SIG-M5 (cell line): Measurements from ENCODE around the gene ZBTB46.
"Not testable (repeated sequence)": the region's sequence is repeated elsewhere in the genome, so short reads cannot be mapped to it uniquely, and the experiment has no call there.

ENCODE experiments used
- DNase-seq: peaks from one replicate; lab custom pipeline; 2025; lab: John Stamatoyannopoulos, UW

The ZBTB46 gene

GRCh38 chr20:63734946-63735858 lies 95.9 kb downstream of the ZBTB46 start:
- DNase-seq, result no peak

- no peak for DNase-seq
Observed at GRCh38 chr20:63734111-63734945, 96.7 kb downstream of the ZBTB46 start.

- no peak for DNase-seq
Observed at GRCh38 chr20:63733579-63734081, 97.4 kb downstream of the ZBTB46 start.

DNA sequence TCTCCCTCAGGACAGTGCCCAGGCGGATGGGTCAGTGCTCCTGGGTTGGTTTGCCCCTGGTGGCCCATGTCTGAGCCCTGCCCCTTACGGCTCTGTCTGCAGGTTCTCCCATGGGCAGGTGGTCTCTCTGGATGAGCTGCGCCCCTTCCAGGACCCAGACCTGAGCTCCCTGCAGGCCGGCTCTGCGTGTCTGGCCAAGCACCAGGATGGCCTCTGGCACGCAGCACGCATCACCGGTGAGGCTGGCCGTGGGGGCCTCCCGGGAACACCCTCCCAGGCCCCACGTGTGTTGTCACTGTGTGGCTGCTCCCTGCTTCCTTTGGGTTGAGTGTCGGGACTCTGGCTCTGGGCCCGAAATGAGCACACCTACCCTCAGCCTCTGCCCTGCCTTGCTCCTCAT lies 97.9 kb downstream of the ZBTB46 start:
- DNase-seq, result no peak

DNA sequence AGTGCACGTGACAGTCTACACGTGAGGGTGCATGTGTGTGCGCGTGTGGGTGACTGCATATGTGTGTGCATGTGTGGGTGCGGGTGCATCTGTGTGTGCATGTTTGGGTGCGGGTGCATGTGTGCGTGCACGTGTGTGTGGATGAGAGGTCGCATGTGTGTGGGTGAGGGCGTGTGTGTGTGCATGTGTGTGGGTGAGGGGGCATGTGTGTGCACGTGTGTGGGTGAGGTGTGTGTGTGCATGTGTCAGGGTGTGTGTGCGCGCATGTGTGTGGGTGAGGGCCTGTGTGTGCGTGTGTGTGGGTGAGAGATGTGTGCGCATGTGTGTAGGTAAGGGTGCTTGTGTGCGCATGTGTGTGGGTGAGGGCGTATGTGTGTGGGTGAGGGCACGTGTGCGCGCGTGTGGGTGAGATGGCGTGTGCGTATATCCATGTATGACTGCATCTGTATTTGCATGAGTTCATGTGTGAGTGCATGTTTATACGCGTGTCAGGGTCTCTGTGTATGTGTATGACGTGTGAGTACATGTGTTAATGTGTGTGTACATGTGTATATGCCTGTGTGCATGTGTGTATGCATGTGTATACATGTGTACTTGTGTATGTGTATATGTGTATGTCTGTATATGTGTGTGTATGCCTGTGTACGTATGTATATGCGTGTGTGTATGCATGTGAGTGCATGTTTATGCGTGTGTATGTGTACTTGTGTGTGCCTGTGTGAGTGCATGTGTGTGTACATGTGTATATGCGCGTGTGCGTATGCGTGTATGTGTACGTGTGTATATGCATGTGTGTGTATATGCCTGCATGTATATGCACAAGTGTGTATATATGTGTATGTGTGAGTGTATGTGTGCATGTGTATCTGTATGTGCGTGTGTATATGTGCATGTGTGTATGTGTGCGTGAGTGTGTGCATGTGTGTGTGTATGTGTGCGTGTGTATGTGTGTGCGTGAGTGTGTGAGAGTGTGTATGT lies 98.7 kb downstream of the ZBTB46 start:
- no peak for DNase-seq

- DNase-seq, result no peak
Observed at GRCh38 chr20:63731410-63731809, 99.7 kb downstream of the ZBTB46 start.

GRCh38 chr20:63730189-63730733 lies 100.8 kb downstream of the ZBTB46 start:
- not testable (repeated sequence) for DNase-seq

- not testable (repeated sequence) for DNase-seq
Observed at GRCh38 chr20:63722967-63723622, 108.0 kb downstream of the ZBTB46 start.

- no peak for DNase-seq
Observed at GRCh38 chr20:63718996-63719395, 112.1 kb downstream of the ZBTB46 start.

- no peak for DNase-seq
Observed at GRCh38 chr20:63714858-63715257, 116.2 kb downstream of the ZBTB46 start.

DNA sequence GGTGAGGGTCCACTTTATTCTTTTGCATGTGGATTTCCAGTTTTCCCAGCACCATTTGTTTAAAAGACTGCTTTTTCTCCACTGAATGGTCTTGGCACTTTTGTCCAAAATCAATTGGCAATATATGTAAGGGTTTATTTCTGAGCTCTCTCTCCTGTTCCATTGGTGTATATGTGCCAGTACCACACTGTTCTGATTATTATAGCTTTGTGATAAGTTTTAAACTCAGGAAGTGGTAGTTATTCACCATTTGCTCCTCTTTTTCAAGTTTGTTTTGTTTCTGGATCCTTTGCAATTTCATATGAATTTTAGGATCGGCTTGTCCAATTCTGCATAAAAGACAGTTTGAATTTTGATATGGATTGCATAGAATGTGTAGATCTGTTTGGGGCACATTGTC lies 118.9 kb downstream of the ZBTB46 start:
- no peak for DNase-seq

DNA sequence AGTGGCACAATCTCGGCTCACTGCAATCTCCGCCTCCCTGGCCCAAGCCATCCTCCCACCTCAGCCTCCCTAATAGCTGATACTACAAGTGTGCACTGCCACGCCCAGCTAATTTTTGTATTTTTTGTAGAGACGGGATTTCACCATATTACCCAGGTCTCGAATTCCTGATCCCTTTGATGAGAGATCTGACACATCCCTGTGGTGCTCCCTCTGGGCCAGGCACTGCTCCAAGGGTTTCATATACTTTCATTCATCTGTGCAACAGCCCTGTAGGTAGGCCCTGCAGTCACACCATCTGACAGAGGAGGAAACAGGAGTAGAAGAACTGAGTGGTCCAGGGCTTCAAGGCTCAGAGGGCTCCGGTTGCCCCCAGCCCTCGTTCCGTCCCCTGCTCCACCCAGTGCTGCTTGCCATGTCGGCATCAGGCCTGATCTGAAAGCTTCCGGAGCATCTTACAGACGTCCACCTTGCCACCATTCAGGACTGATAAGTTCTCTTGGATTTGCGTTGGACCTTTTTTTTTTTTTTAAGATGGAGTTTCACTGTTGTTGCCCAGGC lies 119.9 kb downstream of the ZBTB46 start:
- no peak for DNase-seq

DNA sequence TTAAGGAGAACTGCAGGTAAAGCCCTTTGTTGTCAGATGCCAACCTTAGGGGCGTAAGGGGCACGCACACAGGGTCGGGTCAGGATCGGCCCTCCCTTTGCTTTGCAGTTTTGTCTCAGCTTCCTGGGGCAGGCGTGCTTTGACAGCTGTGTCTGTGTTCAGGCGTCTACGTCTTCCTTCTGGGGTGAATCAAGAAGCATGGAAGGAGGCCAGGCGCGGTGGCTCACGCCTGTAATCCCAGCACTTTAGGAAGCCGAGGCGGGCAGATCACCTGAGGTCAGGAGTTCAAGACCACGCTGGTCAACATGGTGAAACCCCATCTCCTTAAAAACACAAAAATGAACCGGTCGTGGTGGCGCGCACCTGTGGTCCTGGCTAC lies 121.9 kb downstream of the ZBTB46 start:
- DNase-seq, result no peak

DNA sequence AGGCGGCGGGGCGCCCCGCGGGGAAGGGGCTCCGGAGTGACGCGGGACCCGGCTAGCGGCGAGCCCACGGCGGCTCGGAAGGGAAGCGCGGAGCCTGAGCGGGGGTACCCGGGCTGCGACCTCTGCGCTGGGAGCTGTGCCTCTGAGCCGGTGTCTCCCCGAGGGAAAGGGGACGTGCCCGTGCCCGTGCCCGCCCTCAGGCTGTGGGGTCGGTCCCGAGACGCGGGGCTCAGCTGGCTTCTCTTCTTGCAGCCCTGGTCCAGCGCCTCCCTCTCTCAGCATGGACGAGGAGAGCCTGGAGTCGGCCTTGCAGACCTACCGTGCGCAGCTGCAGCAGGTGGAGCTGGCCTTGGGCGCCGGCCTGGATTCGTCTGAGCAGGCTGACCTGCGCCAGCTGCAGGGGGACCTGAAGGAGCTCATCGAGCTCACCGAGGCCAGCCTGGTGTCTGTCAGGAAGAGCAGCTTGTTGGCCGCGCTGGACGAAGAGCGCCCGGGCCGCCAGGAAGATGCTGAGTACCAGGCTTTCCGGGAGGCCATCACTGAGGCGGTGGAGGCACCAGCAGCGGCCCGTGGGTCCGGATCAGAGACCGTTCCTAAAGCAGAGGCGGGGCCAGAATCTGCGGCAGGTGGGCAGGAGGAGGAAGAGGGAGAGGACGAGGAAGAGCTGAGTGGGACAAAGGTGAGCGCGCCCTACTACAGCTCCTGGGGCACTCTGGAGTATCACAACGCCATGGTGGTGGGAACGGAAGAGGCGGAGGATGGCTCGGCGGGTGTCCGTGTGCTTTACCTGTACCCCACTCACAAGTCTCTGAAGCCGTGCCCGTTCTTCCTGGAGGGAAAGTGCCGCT lies 122.5 kb downstream of the ZBTB46 start:
- DNase-seq, result no peak

DNA sequence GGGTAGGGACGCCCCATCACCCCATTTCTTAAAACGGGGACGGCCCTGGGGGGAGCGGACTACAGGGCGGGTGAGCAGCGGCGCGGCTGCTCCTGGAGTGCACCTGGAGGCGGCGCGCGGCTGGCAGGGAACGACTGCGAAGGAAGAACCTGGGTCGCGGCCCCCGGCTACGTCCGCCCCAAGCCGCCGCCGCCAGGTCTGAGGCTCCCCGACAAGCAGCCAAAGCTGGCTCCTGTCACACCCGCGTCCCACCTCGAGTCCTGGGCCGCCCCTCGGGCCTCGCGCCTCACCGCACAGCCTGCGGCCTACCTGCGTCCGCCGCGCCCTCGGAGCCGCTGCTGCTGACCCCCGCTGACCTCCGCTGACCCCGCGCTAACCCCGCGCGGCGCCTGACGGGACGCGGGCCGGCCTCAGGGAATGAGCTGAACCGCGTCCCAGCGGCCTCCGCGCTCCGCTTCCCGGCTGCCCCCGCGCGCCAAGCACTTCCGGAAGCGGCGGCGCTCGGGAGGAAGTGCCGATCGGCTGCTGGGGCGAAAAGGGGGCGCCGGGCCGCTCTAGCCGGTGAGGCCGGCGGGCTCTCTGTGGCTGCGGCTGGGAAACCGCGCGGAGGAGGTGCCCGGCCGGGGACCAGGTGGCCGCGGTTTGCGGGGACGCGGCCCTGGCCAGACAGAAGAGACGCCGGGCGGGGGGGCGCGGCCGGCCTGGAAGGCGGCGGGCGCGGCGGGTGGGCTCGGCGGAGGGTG lies 123.3 kb downstream of the ZBTB46 start, which contains the start of the genes ARFRP1 and ZGPAT:
Gene ARFRP1, minus strand, starts transcription at position 419 of the 743 bp plus-strand sequence. CDS start 885 bp downstream, outside the sequence.
Gene ZGPAT, plus strand, starts transcription at position 482 of the 743 bp plus-strand sequence. CDS start 542 bp downstream, outside the sequence.
- DNase-seq, result peak; percentile 36

GRCh38 chr20:63706852-63707557 lies 124.1 kb downstream of the ZBTB46 start:
- DNase-seq, result no peak

GRCh38 chr20:63706027-63706695 lies 124.9 kb downstream of the ZBTB46 start:
- no peak for DNase-seq
